ENCODE measurements around the gene CSF1.

- TF ChIP-seq POLR2A (IDR thresholded peaks at IDR 0.05) (no peak), POLR2AphosphoS5 (IDR thresholded peaks at IDR 0.05) (no peak)
- TF ChIP-seq, protein P1, sequence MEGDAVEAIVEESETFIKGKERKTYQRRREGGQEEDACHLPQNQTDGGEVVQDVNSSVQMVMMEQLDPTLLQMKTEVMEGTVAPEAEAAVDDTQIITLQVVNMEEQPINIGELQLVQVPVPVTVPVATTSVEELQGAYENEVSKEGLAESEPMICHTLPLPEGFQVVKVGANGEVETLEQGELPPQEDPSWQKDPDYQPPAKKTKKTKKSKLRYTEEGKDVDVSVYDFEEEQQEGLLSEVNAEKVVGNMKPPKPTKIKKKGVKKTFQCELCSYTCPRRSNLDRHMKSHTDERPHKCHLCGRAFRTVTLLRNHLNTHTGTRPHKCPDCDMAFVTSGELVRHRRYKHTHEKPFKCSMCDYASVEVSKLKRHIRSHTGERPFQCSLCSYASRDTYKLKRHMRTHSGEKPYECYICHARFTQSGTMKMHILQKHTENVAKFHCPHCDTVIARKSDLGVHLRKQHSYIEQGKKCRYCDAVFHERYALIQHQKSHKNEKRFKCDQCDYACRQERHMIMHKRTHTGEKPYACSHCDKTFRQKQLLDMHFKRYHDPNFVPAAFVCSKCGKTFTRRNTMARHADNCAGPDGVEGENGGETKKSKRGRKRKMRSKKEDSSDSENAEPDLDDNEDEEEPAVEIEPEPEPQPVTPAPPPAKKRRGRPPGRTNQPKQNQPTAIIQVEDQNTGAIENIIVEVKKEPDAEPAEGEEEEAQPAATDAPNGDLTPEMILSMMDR (IDR thresholded peaks at IDR 0.05) = no peak
Measured at GRCh38 chr1:109919303-109919702, 8.7 kb downstream of the CSF1 start.
